Glutamatergic neuron (in vitro differentiated cells): Measurements from ENCODE around the gene HES7. TPM values are rescaled to one million over a fixed set of nuclear protein-coding genes. Genes with fewer than 3 reads are reported as not detected.

Experiments
- DNase-seq: peaks from one replicate; pipeline ENCODE4 v3.0.0; 2022
- H3K27ac Mint-ChIP-seq: one replicate; pipeline ENCODE4 v1.8.0; 2020; ENCODE audit warnings: mild to moderate bottlenecking, mixed read lengths, inconsistent platforms; ENCODE audit not compliant: unreplicated experiment
- H3K27me3 Mint-ChIP-seq: one replicate; pipeline ENCODE4 v1.8.0; 2020; ENCODE audit warnings: mild to moderate bottlenecking, moderate library complexity, mixed read lengths, inconsistent platforms; ENCODE audit not compliant: unreplicated experiment
- H3K36me3 Mint-ChIP-seq: one replicate; pipeline ENCODE4 v1.8.0; 2020; ENCODE audit warnings: mild to moderate bottlenecking, mixed read lengths, inconsistent platforms; ENCODE audit not compliant: unreplicated experiment
- H3K4me1 Mint-ChIP-seq: one replicate; pipeline ENCODE4 v1.8.0; 2020; ENCODE audit warnings: mild to moderate bottlenecking, low read depth, mixed read lengths, inconsistent platforms; ENCODE audit not compliant: unreplicated experiment
- H3K4me3 Mint-ChIP-seq: one replicate; pipeline ENCODE4 v1.8.0; 2020; ENCODE audit warnings: mild to moderate bottlenecking, mixed read lengths, inconsistent platforms; ENCODE audit not compliant: unreplicated experiment
- H3K9me3 Mint-ChIP-seq: one replicate; pipeline ENCODE4 v1.8.0; 2020; ENCODE audit warnings: mild to moderate bottlenecking, moderate library complexity, mixed read lengths, inconsistent platforms; ENCODE audit not compliant: unreplicated experiment
- total RNA-seq: library from RNA; stranded (reverse); fragmentation: NEBNext Ultra II Directional; extraction: Animal tissue kit (Norgen Biotek cat#: 25700); gene quantifications from one replicate; pipeline ENCODE4 v1.2.1, GENCODE V29; 2021; ENCODE audit not compliant: unreplicated experiment
- TF ChIP-seq, protein P1 (sequence below): fragments of 200-600 bp; sonication (generic); IDR thresholded peaks from one replicate; pipeline ENCODE4 v1.5.0; 2021; ENCODE audit not compliant: partially characterized antibody, unreplicated experiment

The HES7 gene
- total RNA-seq, 1 donor from 2014 or later = 2.2 TPM

DNA sequence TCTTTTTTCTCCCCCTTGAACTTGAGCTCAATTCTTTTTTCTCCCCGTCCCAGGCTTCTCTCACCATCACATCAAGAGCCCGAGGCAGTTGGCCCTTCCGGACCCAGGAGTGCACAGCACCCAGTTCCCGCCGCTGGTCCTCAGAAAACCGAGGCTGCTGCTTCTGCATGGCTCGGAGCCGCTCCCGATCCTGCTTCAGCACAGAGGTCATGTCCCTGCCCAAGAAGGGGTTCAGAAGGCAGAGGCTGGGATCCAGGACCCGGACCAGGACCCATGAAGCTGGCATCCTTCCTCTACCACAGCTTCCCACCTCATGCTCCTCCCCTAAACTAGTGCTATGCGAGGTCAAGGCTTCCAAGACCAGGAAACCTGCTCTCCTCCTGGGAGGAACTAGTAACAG is 17.8 kb upstream of the HES7 start:
- Mint-ChIP-seq H3K9me3 (peaks cover 4% of the 10 kb centered on the region), H3K36me3 (no peaks in the 10 kb centered on the region), H3K27me3 (peaks cover 5% of the 10 kb centered on the region), H3K4me1 (peaks cover 2% of the 10 kb centered on the region), H3K27ac (no peak overlapping the region), H3K4me3 (peak overlapping the region; percentile 25)
- DNase-seq = no peak
- TF ChIP-seq, protein P1, sequence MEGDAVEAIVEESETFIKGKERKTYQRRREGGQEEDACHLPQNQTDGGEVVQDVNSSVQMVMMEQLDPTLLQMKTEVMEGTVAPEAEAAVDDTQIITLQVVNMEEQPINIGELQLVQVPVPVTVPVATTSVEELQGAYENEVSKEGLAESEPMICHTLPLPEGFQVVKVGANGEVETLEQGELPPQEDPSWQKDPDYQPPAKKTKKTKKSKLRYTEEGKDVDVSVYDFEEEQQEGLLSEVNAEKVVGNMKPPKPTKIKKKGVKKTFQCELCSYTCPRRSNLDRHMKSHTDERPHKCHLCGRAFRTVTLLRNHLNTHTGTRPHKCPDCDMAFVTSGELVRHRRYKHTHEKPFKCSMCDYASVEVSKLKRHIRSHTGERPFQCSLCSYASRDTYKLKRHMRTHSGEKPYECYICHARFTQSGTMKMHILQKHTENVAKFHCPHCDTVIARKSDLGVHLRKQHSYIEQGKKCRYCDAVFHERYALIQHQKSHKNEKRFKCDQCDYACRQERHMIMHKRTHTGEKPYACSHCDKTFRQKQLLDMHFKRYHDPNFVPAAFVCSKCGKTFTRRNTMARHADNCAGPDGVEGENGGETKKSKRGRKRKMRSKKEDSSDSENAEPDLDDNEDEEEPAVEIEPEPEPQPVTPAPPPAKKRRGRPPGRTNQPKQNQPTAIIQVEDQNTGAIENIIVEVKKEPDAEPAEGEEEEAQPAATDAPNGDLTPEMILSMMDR = no peak

GRCh38 chr17:8141045-8141444 is 17.1 kb upstream of the HES7 start:
- Mint-ChIP-seq H3K36me3 (no peaks in the 10 kb centered on the region), H3K4me3 (no peak overlapping the region), H3K27ac (no peak overlapping the region)

DNA sequence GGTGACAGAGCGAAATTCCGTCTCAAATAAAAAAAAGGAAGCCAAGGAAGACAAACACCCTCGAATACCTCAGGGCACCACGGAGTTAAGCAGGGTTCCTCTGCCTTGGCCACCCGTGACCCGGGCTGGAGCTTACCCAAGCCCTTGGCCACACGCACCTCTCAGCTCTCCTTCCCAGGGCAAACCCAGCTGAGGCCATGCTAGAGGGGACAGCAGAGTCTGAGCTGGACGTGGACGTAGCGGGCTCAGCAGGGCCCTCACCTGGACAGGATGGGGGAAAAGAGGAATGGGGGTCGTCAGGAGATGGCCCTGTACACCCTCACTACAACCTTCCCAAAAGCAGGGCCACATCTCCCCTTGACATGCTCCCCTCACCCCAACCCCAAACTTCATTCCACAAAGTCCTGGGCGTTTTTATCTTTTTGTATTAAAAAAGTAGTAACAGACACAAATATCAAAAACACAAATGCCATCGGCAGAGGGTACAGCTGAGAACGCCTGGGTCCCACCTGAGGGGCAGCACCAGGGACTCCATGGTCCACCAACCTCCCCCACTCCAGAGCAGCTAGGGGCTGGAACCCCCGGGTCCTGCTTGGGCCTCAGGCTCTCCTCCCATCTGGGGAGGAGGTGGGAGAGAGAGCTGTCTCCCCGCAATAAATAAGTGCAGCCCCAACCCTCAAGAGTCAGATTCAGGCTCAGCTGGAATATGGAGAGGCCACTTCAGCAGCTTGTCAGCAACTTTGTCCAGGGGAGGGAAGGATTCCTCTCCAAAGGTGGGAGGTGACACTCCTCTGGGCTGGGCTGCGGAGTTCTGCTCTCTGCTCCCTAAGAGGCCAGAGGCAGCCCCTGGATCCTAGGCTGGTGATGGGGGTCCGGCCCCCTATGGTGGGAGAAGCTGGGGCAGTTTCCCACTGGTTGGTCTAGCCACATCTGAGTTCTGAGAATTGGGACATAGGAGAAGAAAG is 16.4 kb upstream of the HES7 start:
- no peaks in the 10 kb centered on the region for H3K36me3 Mint-ChIP-seq
- no peak overlapping the region for H3K4me3 Mint-ChIP-seq
- no peak for DNase-seq
- no peak overlapping the region for H3K27ac Mint-ChIP-seq
- H3K9me3 Mint-ChIP-seq = no peaks in the 10 kb centered on the region
- TF ChIP-seq, protein P1 = no peak
- H3K4me1 Mint-ChIP-seq = peaks cover 2% of the 10 kb centered on the region
- peaks cover 3% of the 10 kb centered on the region for H3K27me3 Mint-ChIP-seq

More at GRCh38 chr17:8141045-8141444, 17.1 kb upstream of the HES7 start:
- peaks cover 2% of the 10 kb centered on the region for H3K4me1 Mint-ChIP-seq
- TF ChIP-seq, protein P1 = no peak
- H3K27me3 Mint-ChIP-seq = peaks cover 3% of the 10 kb centered on the region
- no peak for DNase-seq
- H3K9me3 Mint-ChIP-seq = no peaks in the 10 kb centered on the region

- Mint-ChIP-seq H3K27me3 (peaks cover 5% of the 10 kb centered on the region), H3K4me3 (no peak overlapping the region)
Measured at GRCh38 chr17:8138672-8139371, 14.9 kb upstream of the HES7 start.

More at GRCh38 chr17:8138672-8139371, 14.9 kb upstream of the HES7 start:
- DNase-seq = peak; percentile 97
- H3K9me3 Mint-ChIP-seq = no peaks in the 10 kb centered on the region
- peaks cover 2% of the 10 kb centered on the region for H3K4me1 Mint-ChIP-seq
- H3K36me3 Mint-ChIP-seq = no peaks in the 10 kb centered on the region
- TF ChIP-seq, protein P1 = peak; percentile 86
- H3K27ac Mint-ChIP-seq = no peak overlapping the region
